ENCODE data around the gene NPBWR2. TPM values are rescaled to one million over a fixed set of nuclear protein-coding genes. Genes with fewer than 3 reads are reported as not detected.

NPBWR2 gene
- total RNA-seq, 1 donor from 2014 or later = not detected

DNA sequence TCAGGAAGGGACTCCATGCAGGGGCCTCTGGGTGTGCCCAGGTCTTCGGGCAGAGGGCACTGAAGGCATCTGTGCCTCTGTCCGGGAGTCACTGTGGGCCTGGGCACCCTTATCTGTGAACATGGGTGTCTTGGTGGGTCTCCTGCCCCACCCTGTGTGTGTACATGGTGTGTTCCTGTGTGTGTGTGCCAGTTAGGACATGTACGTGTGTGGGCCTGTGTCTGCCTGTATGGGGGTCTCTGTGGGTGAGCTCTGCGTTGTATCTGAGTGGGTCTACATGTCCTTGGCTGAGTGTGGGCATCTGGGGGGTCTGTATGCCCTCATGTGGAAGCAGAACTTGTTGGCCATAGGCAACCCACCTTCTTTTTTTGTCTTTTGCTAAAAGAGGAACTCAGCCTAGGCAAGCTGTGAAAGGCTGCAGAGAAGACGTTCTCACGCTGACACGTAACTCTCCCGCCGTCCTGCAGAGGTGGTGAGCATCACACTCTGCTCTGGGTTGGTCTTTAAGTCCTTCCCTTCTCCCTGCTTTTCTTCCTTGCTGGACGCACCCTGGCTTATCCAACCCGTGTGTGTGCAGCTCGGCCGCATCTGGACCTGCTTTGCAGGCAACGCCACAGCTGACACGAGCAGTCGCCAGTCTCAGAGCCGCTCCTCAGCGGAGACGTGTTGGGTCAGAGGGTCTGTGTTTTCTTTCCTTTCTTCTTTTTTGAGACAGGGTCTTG lies 532 bp upstream of the NPBWR2 start:
- TF ChIP-seq, protein P1, sequence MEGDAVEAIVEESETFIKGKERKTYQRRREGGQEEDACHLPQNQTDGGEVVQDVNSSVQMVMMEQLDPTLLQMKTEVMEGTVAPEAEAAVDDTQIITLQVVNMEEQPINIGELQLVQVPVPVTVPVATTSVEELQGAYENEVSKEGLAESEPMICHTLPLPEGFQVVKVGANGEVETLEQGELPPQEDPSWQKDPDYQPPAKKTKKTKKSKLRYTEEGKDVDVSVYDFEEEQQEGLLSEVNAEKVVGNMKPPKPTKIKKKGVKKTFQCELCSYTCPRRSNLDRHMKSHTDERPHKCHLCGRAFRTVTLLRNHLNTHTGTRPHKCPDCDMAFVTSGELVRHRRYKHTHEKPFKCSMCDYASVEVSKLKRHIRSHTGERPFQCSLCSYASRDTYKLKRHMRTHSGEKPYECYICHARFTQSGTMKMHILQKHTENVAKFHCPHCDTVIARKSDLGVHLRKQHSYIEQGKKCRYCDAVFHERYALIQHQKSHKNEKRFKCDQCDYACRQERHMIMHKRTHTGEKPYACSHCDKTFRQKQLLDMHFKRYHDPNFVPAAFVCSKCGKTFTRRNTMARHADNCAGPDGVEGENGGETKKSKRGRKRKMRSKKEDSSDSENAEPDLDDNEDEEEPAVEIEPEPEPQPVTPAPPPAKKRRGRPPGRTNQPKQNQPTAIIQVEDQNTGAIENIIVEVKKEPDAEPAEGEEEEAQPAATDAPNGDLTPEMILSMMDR (conservative IDR thresholded peaks at IDR 0.05) = no peak
- no peak overlapping the region for H3K27ac Mint-ChIP-seq (ENCODE audit: unreplicated experiment)
- no peaks in the 10 kb centered on the region for H3K36me3 Mint-ChIP-seq (ENCODE audit: low read depth)
- peaks cover under 1% of the 10 kb centered on the region for H3K4me1 Mint-ChIP-seq
- H3K27me3 Mint-ChIP-seq (ENCODE audit: low read depth) = peaks cover 11% of the 10 kb centered on the region
- no peaks in the 10 kb centered on the region for H3K9me3 Mint-ChIP-seq
- DNase-seq (ENCODE audit: low read depth, low spot score) = no peak
- no peak overlapping the region for H3K4me3 Mint-ChIP-seq

DNA sequence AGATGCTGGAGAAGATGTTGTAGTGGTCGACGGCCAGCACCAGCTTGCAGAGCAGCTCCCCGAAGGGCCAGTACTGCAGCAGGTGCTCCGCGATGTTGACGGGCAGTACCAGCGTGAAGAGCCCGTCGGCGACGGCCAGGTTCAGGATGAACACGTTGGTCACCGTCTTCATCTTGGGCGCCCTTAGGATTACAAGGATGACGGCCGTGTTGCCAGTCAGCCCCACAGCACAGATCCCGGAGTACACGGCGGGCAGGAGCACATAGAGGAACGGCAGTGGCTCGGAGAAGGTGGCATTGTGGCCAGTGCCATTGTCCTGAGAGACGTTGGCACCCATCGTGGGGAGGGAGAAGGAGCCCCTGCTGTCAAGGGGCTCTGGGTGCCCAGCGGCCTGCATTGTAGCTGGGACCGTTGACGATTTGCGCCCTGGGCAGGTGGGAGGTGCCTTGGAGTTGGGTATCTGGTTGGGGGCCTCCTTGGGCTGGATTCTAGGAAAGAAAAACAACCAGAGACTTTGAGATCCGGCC lies 867 bp downstream of the NPBWR2 start:
- peaks cover 4% of the 10 kb centered on the region for H3K4me1 Mint-ChIP-seq
- H3K4me3 Mint-ChIP-seq = no peak overlapping the region
- TF ChIP-seq, protein P1 (conservative IDR thresholded peaks at IDR 0.05) = no peak
- H3K27me3 Mint-ChIP-seq (ENCODE audit: low read depth) = peaks cover 18% of the 10 kb centered on the region
- no peaks in the 10 kb centered on the region for H3K9me3 Mint-ChIP-seq
- no peaks in the 10 kb centered on the region for H3K36me3 Mint-ChIP-seq (ENCODE audit: low read depth)
- DNase-seq (ENCODE audit: low read depth, low spot score) = no peak
- H3K27ac Mint-ChIP-seq (ENCODE audit: unreplicated experiment) = no peak overlapping the region

DNA sequence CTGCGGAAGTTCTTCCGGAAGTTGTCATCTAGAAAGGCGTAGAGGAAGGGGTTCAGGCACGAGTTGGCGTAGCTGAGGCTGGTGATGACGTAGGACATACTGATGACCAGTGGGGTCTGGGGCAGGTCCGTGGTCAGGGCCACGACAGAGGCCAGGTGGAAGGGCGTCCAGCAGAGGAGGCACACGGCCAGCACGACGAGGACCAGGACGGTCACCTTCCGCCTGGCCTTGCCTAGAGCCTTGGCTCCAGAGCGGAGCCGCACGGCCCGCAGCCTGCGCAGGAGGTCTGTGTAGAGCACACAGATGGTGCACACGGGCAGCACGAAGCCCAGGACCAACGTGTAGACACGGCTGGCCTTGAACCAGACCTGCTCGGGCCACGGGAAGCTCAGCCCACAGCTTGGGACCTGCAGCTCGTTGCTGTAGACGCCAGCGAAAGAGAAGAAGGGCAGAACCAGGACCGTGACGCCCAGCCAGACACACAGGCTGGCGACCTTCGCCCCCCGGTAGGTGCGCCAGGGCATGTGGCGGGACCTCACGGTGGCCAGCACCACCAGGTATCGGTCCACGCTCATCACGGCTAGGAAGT lies 1.4 kb downstream of the NPBWR2 start:
- no peak overlapping the region for H3K27ac Mint-ChIP-seq (ENCODE audit: unreplicated experiment)
- peaks cover 4% of the 10 kb centered on the region for H3K4me1 Mint-ChIP-seq
- H3K27me3 Mint-ChIP-seq (ENCODE audit: low read depth) = peaks cover 24% of the 10 kb centered on the region
- no peaks in the 10 kb centered on the region for H3K36me3 Mint-ChIP-seq (ENCODE audit: low read depth)
- H3K9me3 Mint-ChIP-seq = no peaks in the 10 kb centered on the region
- TF ChIP-seq, protein P1 (conservative IDR thresholded peaks at IDR 0.05) = no peak
- DNase-seq (ENCODE audit: low read depth, low spot score) = no peak
- no peak overlapping the region for H3K4me3 Mint-ChIP-seq

DNA sequence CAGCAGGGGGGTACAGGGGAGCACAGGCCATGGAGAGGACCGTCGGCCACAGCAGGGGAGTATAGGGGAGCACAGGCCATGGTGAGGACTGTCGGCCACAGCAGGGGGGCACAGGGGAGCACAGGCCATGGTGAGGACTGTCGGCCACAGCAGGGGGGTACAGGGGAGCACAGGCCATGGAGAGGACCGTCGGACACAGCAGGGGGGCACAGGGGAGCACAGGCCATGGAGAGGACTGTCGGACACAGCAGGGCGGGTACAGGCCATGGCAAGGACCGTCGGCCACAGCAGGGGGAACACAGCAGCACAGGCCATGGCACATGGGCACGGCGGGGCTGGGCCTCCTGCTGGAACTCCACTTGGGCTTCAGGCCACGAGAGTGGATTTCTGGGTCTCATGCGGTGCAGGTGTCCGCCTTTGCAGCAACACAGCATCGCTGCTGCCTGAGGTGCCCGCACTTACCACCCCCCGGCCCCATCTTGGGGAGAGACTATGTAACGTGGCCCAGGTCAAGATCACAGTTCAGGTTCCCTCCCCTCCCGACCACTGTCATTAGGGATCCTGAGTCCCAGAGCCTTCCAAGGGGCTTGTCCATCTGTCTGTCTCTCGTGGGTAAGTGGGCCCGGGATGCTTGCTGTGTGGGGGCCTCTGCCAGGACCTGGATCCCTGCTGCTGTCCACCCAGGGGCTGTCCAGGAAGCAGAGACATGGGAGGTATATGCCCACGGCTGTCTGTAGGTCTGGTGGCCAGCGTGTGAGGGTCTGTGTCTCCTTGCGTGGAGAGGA lies 2.5 kb downstream of the NPBWR2 start:
- H3K4me1 Mint-ChIP-seq = peaks cover 4% of the 10 kb centered on the region
- no peak for DNase-seq (ENCODE audit: low read depth, low spot score)
- H3K9me3 Mint-ChIP-seq = no peaks in the 10 kb centered on the region
- TF ChIP-seq, protein P1 (conservative IDR thresholded peaks at IDR 0.05) = no peak
- no peaks in the 10 kb centered on the region for H3K36me3 Mint-ChIP-seq (ENCODE audit: low read depth)
- H3K4me3 Mint-ChIP-seq = no peak overlapping the region
- H3K27me3 Mint-ChIP-seq (ENCODE audit: low read depth) = peaks cover 31% of the 10 kb centered on the region
- H3K27ac Mint-ChIP-seq (ENCODE audit: unreplicated experiment) = no peak overlapping the region

DNA sequence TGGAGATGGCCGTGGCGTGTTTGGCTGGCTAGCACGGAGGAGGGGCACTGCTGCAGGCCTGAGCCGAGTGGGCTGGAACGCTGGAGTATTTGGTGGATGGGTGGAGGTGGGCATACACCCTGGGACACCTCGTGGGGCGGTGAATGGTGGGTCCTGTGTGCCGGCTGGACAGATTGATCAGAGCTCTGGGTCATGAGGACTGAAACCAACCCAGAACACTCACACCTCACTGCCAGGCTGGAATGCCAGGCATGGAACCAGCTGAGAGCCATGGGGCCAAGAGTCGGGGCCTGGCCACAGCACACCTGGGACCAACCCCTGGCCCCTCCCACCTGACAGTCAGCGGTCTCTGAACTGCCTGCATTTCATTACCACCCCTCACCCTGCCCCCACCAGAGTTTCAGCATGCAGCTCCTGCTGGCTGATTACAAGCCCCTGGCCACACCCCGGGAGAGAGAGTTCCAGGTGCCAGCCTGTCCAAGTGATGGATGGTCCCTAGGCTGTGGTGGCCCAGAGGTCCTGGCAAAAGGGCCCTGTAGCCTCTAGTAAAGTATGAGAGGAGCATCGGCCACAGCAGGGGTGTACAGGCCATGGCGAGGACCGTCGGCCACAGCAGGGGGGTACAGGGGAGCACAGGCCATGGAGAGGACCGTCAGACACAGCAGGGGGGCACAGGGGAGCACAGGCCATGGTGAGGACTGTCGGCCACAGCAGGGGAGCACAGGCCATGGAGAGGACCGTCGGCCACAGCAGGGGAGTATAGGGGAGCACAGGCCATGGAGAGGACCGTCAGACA lies 3.3 kb downstream of the NPBWR2 start:
- H3K4me1 Mint-ChIP-seq = peaks cover 4% of the 10 kb centered on the region
- no peak for DNase-seq (ENCODE audit: low read depth, low spot score)
- H3K27ac Mint-ChIP-seq (ENCODE audit: unreplicated experiment) = no peak overlapping the region
- H3K36me3 Mint-ChIP-seq (ENCODE audit: low read depth) = no peaks in the 10 kb centered on the region
- TF ChIP-seq, protein P1 (conservative IDR thresholded peaks at IDR 0.05) = no peak
- H3K27me3 Mint-ChIP-seq (ENCODE audit: low read depth) = peaks cover 31% of the 10 kb centered on the region
- H3K4me3 Mint-ChIP-seq = no peak overlapping the region
- no peaks in the 10 kb centered on the region for H3K9me3 Mint-ChIP-seq

Measured in neural crest cell (in vitro differentiated cells).